Activated T-helper 1 cell treated with anti-CD3 and anti-CD28 coated beads, Interleukin-2, amount 50 U/mL, for 16 hours (primary cell): ENCODE results near the gene RAPGEF1.
"Not testable (repeated sequence)": the region's sequence is repeated elsewhere in the genome, so short reads cannot be mapped to it uniquely, and the experiment has no call there.

ENCODE experiments used
- DNase-seq, 2 donors: peaks; one replicate each; pipeline ENCODE4 v3.0.0-alpha.2; 2020; ENCODE audit warnings: low read depth in 1 of 2, low spot score in 1 of 2

Gene RAPGEF1

GRCh38 chr9:131692612-131693562 is 47.0 kb downstream of the RAPGEF1 start:
- DNase-seq: no peak

GRCh38 chr9:131691969-131692611 is 47.8 kb downstream of the RAPGEF1 start:
- no peak for DNase-seq

- DNase-seq: no peak
Measured at GRCh38 chr9:131690941-131691573, 48.8 kb downstream of the RAPGEF1 start.

- no peak for DNase-seq
Measured at GRCh38 chr9:131690462-131690861, 49.4 kb downstream of the RAPGEF1 start.

GRCh38 chr9:131688377-131688776 is 51.5 kb downstream of the RAPGEF1 start:
- DNase-seq: no peak

GRCh38 chr9:131685753-131686706 is 53.8 kb downstream of the RAPGEF1 start:
- DNase-seq: no peak

- not testable (repeated sequence) for DNase-seq
Measured at GRCh38 chr9:131683094-131683493, 56.8 kb downstream of the RAPGEF1 start.

- DNase-seq: no peak
Measured at GRCh38 chr9:131682261-131682660, 57.6 kb downstream of the RAPGEF1 start.

- DNase-seq: not testable (repeated sequence)
Measured at GRCh38 chr9:131681826-131682225, 58.0 kb downstream of the RAPGEF1 start.

GRCh38 chr9:131681108-131681507 is 58.8 kb downstream of the RAPGEF1 start:
- DNase-seq: not testable (repeated sequence)

- no peak for DNase-seq
Measured at GRCh38 chr9:131679261-131680020, 60.4 kb downstream of the RAPGEF1 start.

- DNase-seq: peak; percentile 57 to 66
Measured at GRCh38 chr9:131678499-131679111, 61.3 kb downstream of the RAPGEF1 start.

- no peak for DNase-seq
Measured at GRCh38 chr9:131677444-131678180, 62.3 kb downstream of the RAPGEF1 start.

GRCh38 chr9:131677049-131677443 is 62.8 kb downstream of the RAPGEF1 start:
- DNase-seq: no peak

GRCh38 chr9:131676431-131676972 is 63.4 kb downstream of the RAPGEF1 start:
- peak in 1 of 2 donors; percentile 34 for DNase-seq

GRCh38 chr9:131675437-131676022 is 64.3 kb downstream of the RAPGEF1 start:
- no peak for DNase-seq

- DNase-seq: no peak
Measured at GRCh38 chr9:131674425-131675421, 65.2 kb downstream of the RAPGEF1 start.
